ENCODE measurements around the gene CDK12.

- TF ChIP-seq YY1 (IDR thresholded peaks at IDR 0.05; ENCODE audit: insufficient read depth, insufficient read length), result no peak
- no peak for TF ChIP-seq SUZ12 (IDR thresholded peaks at IDR 0.05; ENCODE audit: extremely low read depth, insufficient read depth, insufficient read length)
These were observed 52.0 kb downstream of the CDK12 start for GRCh38 chr17:39513309-39513708.

All from NT2/D1 (cell line).